Measurements from ENCODE around the gene ARHGAP42. TPM values are rescaled to one million over a fixed set of nuclear protein-coding genes. Genes with fewer than 3 reads are reported as not detected.

Gene ARHGAP42
- total and polyA plus RNA-seq, 10 of the 15 experiments (the other 5 are each of a cell fraction or from before 2014, with no cell fraction given): 1.8 to 6.3 (median 3.2) TPM

DNA sequence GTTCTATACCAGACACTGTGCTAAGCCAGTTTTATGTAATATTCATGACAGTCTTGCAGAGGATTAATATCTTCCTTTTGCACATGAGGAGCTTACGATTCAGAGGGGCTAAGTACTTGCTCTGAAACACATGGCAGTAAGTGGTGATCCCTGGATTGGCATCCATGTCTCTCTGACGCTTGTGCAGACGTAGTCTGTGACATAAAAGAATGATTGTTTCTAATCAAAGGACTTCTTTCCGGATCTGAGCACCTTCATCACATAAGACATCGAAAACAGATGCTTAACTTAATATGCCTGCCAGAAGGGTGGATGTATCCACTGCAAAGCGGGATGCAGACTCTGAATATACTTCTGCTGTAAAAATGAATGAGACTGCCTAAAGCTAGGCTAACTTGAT lies 74.8 kb downstream of the ARHGAP42 start:
- H3K4me3 ChIP-seq: no peak overlapping the region
- TF ChIP-seq TCF7 (IDR thresholded peaks at IDR 0.05; ENCODE audit: borderline replicate concordance) (no peak), NR2C1 (IDR thresholded peaks at IDR 0.05) (no peak), RELB (IDR thresholded peaks at IDR 0.05; ENCODE audit: low read depth) (no peak), SMAD5 (IDR thresholded peaks at IDR 0.05; ENCODE audit: low read depth) (no peak), ATF2 (IDR thresholded peaks at IDR 0.05; ENCODE audit: low read length) (no peak), ZSCAN29 (IDR thresholded peaks at IDR 0.05) (no peak), IKZF1 (conservative IDR thresholded peaks at IDR 0.05) (no peak), KDM1A (IDR thresholded peaks at IDR 0.05; ENCODE audit: borderline replicate concordance) (no peak), BACH1 (IDR thresholded peaks at IDR 0.05; ENCODE audit: borderline replicate concordance) (no peak), KAT2A (conservative IDR thresholded peaks at IDR 0.05; ENCODE audit: control insufficient read depth, low read depth, low read length) (no peak)
- TF ChIP-seq, protein P1, sequence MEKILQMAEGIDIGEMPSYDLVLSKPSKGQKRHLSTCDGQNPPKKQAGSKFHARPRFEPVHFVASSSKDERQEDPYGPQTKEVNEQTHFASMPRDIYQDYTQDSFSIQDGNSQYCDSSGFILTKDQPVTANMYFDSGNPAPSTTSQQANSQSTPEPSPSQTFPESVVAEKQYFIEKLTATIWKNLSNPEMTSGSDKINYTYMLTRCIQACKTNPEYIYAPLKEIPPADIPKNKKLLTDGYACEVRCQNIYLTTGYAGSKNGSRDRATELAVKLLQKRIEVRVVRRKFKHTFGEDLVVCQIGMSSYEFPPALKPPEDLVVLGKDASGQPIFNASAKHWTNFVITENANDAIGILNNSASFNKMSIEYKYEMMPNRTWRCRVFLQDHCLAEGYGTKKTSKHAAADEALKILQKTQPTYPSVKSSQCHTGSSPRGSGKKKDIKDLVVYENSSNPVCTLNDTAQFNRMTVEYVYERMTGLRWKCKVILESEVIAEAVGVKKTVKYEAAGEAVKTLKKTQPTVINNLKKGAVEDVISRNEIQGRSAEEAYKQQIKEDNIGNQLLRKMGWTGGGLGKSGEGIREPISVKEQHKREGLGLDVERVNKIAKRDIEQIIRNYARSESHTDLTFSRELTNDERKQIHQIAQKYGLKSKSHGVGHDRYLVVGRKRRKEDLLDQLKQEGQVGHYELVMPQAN (conservative IDR thresholded peaks at IDR 0.05): no peak
- no peaks in the 10 kb centered on the region for H3K36me3 ChIP-seq (ENCODE audit: control insufficient read depth in 2 of 2, insufficient read depth in 2 of 2, low read length in 1 of 2)
- ChIA-PET CTCF (no interaction called here), SMC1A (ENCODE audit: uncharacterized antibody, unreplicated experiment) (no interaction called here), RAD21 (ENCODE audit: unreplicated experiment) (no interaction called here), POLR2A (no interaction called here)
- no peak overlapping the region for H2AFZ ChIP-seq (ENCODE audit: control insufficient read depth, low read depth, low read length)
- no peak overlapping the region for H3K9ac ChIP-seq (ENCODE audit: control insufficient read depth, insufficient read depth, low read length)
- H3K4me2 ChIP-seq (ENCODE audit: control insufficient read depth, insufficient read depth): no peak overlapping the region
- BruUV-seq (replicated peaks): no TSS peak
- ATAC-seq (no peak), DNase-seq (ENCODE audit: low read depth, low spot score) (no peak), FAIRE-seq (no peak)
- H3K9me3 ChIP-seq (replicated peaks; ENCODE audit: control insufficient read depth, insufficient read depth, low read length): no peaks in the 10 kb centered on the region
- intact Hi-C loops (cut with micrococcal nuclease; ENCODE audit: unreplicated experiment) (no loop called here), in situ Hi-C loops (cut with MboI) (no loop called here)
- 89% methylated on average over 6 of the region's 6 CpGs for WGBS (ENCODE audit: insufficient coverage, insufficient replicate concordance, low lambda C conversion rate, missing lambda C conversion rate)
- no peaks in the 10 kb centered on the region for H3K79me2 ChIP-seq (ENCODE audit: control insufficient read depth, insufficient read depth, low read length)
- no peak overlapping the region for H3K27ac ChIP-seq (ENCODE audit: control insufficient read depth, insufficient read depth)
- no peaks in the 10 kb centered on the region for H3K4me1 ChIP-seq (ENCODE audit: control insufficient read depth, insufficient read depth, low read length)
- H3K27me3 ChIP-seq (replicated peaks in 1 of 2; ENCODE audit: control insufficient read depth in 2 of 2, insufficient read depth in 2 of 2, low read length in 1 of 2): no peaks in the 10 kb centered on the region
- H4K20me1 ChIP-seq (ENCODE audit: control insufficient read depth, insufficient read depth): no peaks in the 10 kb centered on the region

All from GM12878 (cell line).